Trophoblast cell (in vitro differentiated cells and primary cell): ENCODE data around the gene FUT9.

ENCODE experiments used
- DNase-seq, 2 donors: peaks; one replicate each; pipeline ENCODE4 v3.0.0-alpha.2; 2016
- H2AFZ ChIP-seq: 2 replicates; pipeline ENCODE4 v1.6.1; 2013; ENCODE audit warnings: low read length, moderate library complexity, mild to moderate bottlenecking; ENCODE audit not compliant: insufficient read depth, poor library complexity
- H2AK5ac ChIP-seq: 2 replicates; pipeline ENCODE4 v1.6.1; 2013; ENCODE audit warnings: mild to moderate bottlenecking, low read length
- H2BK120ac ChIP-seq: 2 replicates; pipeline ENCODE4 v1.6.1; 2013; ENCODE audit warnings: low read length, mild to moderate bottlenecking, moderate library complexity; ENCODE audit not compliant: insufficient read depth, poor library complexity
- H2BK12ac ChIP-seq: 2 replicates; pipeline ENCODE4 v1.6.1; 2013; ENCODE audit warnings: mild to moderate bottlenecking, low read length, moderate library complexity
- H2BK5ac ChIP-seq: 2 replicates; pipeline ENCODE4 v1.6.1; 2013; ENCODE audit warnings: low read length, low read depth, moderate library complexity, mild to moderate bottlenecking; ENCODE audit not compliant: poor library complexity
- H3K14ac ChIP-seq: 2 replicates; pipeline ENCODE4 v1.6.1; 2013; ENCODE audit warnings: mild to moderate bottlenecking, low read length
- H3K18ac ChIP-seq: 2 replicates; pipeline ENCODE4 v1.6.1; 2013; ENCODE audit warnings: mild to moderate bottlenecking, low read length
- H3K23ac ChIP-seq: 2 replicates; pipeline ENCODE4 v1.6.1; 2013; ENCODE audit warnings: low read length
- H3K27ac ChIP-seq: 2 replicates; pipeline ENCODE4 v1.5.1; 2013; ENCODE audit warnings: low read depth, mild to moderate bottlenecking, inconsistent platforms, low read length, moderate library complexity
- H3K27me3 ChIP-seq: 2 replicates; pipeline ENCODE4 v1.6.1; 2013; ENCODE audit warnings: inconsistent platforms, mild to moderate bottlenecking, low read length, moderate library complexity; ENCODE audit not compliant: insufficient read depth
- H3K36me3 ChIP-seq, 2 experiments: 1 replicate in 1 of 2; 2 replicates in 1 of 2; pipeline ENCODE4 v1.6.1; 2013; ENCODE audit warnings: low read length in 2 of 2, mild to moderate bottlenecking in 2 of 2, moderate library complexity in 1 of 2; ENCODE audit not compliant: insufficient read depth in 2 of 2, control insufficient read depth in 1 of 2
- H3K4ac ChIP-seq: 2 replicates; pipeline ENCODE4 v1.6.1; 2013; ENCODE audit warnings: low read depth, mild to moderate bottlenecking, low read length, moderate library complexity
- H3K4me1 ChIP-seq, 2 experiments: 1 replicate in 1 of 2; 2 replicates in 1 of 2; pipeline ENCODE4 v1.6.1; 2013; ENCODE audit warnings: low read length in 2 of 2, mild to moderate bottlenecking in 2 of 2, moderate library complexity in 1 of 2; ENCODE audit not compliant: insufficient read depth in 2 of 2, control insufficient read depth in 1 of 2
- H3K4me2 ChIP-seq: 2 replicates; pipeline ENCODE4 v1.6.1; 2013; ENCODE audit warnings: inconsistent platforms, mild to moderate bottlenecking, low read length, moderate library complexity
- H3K4me3 ChIP-seq: 2 replicates; pipeline ENCODE4 v1.5.1; 2013; ENCODE audit warnings: mild to moderate bottlenecking, low read depth, low read length, inconsistent platforms
- H3K79me1 ChIP-seq: one replicate; pipeline ENCODE4 v1.6.1; 2013; ENCODE audit warnings: low read length
- H3K79me2 ChIP-seq: 2 replicates; pipeline ENCODE4 v1.6.1; 2013; ENCODE audit warnings: low read length, mild to moderate bottlenecking; ENCODE audit not compliant: control insufficient read depth, insufficient read depth, poor library complexity
- H3K9ac ChIP-seq: 2 replicates; pipeline ENCODE4 v1.6.1; 2013; ENCODE audit warnings: mild to moderate bottlenecking, low read length
- H3K9me3 ChIP-seq: 2 replicates; pipeline ENCODE4 v1.6.1; 2013; ENCODE audit warnings: low read depth, mild to moderate bottlenecking, control low read depth, inconsistent platforms, low read length; ENCODE audit not compliant: insufficient read depth
- H4K12ac ChIP-seq: 2 replicates; pipeline ENCODE4 v1.6.1; 2013; ENCODE audit warnings: low read depth, mild to moderate bottlenecking, low read length, moderate library complexity
- H4K8ac ChIP-seq: 2 replicates; pipeline ENCODE4 v1.6.1; 2013; ENCODE audit warnings: low read depth, mild to moderate bottlenecking, low read length, moderate library complexity
- H4K91ac ChIP-seq: one replicate; pipeline ENCODE4 v1.6.1; 2013; ENCODE audit warnings: low read depth, mild to moderate bottlenecking, low read length, moderate library complexity
- WGBS: extraction: QIAGEN DNeasy Blood & Tissue Kit; methylation state at CpG from one replicate; pipeline ENCODE4 v1.1.7; 2013; ENCODE audit warnings: missing lambda C conversion rate; ENCODE audit not compliant: insufficient read length, insufficient coverage; ENCODE audit errors: extremely low coverage; 5-methylcytosine and 5-hydroxymethylcytosine counted together

The FUT9 gene

GRCh38 chr6:96094077-96094476, 78.3 kb downstream of the FUT9 start:
- Histone ChIP-seq H2BK12ac (no peak overlapping the region), H3K27ac (no peak overlapping the region), H2AK5ac (no peak overlapping the region), H4K12ac (no peak overlapping the region), H2AFZ (no peak overlapping the region), H3K4me1 (no peaks in the 10 kb centered on the region), H2BK5ac (no peak overlapping the region), H3K4me2 (no peak overlapping the region), H4K8ac (no peak overlapping the region), H4K91ac (no peak overlapping the region), H3K79me2 (no peaks in the 10 kb centered on the region), H2BK120ac (no peak overlapping the region), H3K79me1 (no peaks in the 10 kb centered on the region), H3K9me3 (no peaks in the 10 kb centered on the region), H3K27me3 (no peaks in the 10 kb centered on the region), H3K9ac (no peak overlapping the region), H3K23ac (no peak overlapping the region), H3K4ac (no peak overlapping the region), H3K14ac (no peak overlapping the region), H3K36me3 (no peaks in the 10 kb centered on the region), H3K18ac (no peak overlapping the region), H3K4me3 (no peak overlapping the region)
- no peak for DNase-seq
- WGBS: no CpG with 5 or more reads among the region's 1 CpG

GRCh38 chr6:96099069-96099468, 83.3 kb downstream of the FUT9 start:
- Histone ChIP-seq H3K79me2 (no peaks in the 10 kb centered on the region), H3K9me3 (no peaks in the 10 kb centered on the region), H2BK5ac (no peak overlapping the region), H3K4me2 (no peak overlapping the region), H3K4ac (no peak overlapping the region), H2AK5ac (no peak overlapping the region), H4K8ac (no peak overlapping the region), H3K4me3 (no peak overlapping the region), H3K27ac (no peak overlapping the region), H3K79me1 (no peaks in the 10 kb centered on the region), H4K91ac (no peak overlapping the region), H2AFZ (no peak overlapping the region), H3K14ac (no peak overlapping the region), H4K12ac (no peak overlapping the region), H3K36me3 (no peaks in the 10 kb centered on the region), H2BK120ac (no peak overlapping the region), H3K9ac (no peak overlapping the region), H3K4me1 (no peaks in the 10 kb centered on the region), H3K23ac (no peak overlapping the region), H3K18ac (no peak overlapping the region), H3K27me3 (no peaks in the 10 kb centered on the region), H2BK12ac (no peak overlapping the region)
- DNase-seq: no peak

GRCh38 chr6:96101564-96101963, 85.8 kb downstream of the FUT9 start:
- H4K8ac ChIP-seq: no peak overlapping the region
- H3K9ac ChIP-seq: no peak overlapping the region
- no CpG with 5 or more reads among the region's 2 CpGs for WGBS
- no peak overlapping the region for H3K4me2 ChIP-seq
- no peak overlapping the region for H4K91ac ChIP-seq
- H4K12ac ChIP-seq: no peak overlapping the region
- no peak overlapping the region for H3K18ac ChIP-seq
- no peaks in the 10 kb centered on the region for H3K79me2 ChIP-seq
- no peak overlapping the region for H3K27ac ChIP-seq
- no peak overlapping the region for H3K23ac ChIP-seq
- no peak overlapping the region for H3K4ac ChIP-seq
- H3K4me1 ChIP-seq: no peaks in the 10 kb centered on the region
- DNase-seq: peak; percentile 67 to 81
- H3K4me3 ChIP-seq: no peak overlapping the region
- no peak overlapping the region for H2BK12ac ChIP-seq
- no peaks in the 10 kb centered on the region for H3K79me1 ChIP-seq
- no peak overlapping the region for H3K14ac ChIP-seq
- H2AFZ ChIP-seq: no peak overlapping the region
- H3K27me3 ChIP-seq: no peaks in the 10 kb centered on the region
- no peaks in the 10 kb centered on the region for H3K36me3 ChIP-seq
- no peak overlapping the region for H2BK5ac ChIP-seq
- H2BK120ac ChIP-seq: no peak overlapping the region
- H2AK5ac ChIP-seq: no peak overlapping the region
- no peaks in the 10 kb centered on the region for H3K9me3 ChIP-seq

DNA sequence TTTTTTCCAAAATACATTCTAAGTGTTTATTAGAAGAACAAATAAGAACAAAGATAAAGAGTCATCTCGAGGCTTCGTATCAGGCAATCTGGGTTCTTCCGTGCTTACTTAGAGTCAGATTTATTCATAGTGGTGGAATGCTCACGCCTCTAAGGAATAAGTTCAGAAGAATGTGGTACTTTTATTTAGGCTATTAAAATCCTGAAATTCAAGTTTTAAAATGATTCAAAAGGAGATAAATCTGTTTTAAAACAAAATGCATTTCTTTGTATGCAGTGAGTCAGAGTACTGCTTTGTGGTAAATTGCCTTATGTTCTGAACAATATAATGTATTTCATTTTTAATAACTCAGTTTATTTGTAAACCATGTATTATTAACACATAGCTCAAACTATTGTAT, 89.1 kb downstream of the FUT9 start:
- no peak overlapping the region for H2BK12ac ChIP-seq
- H3K4me3 ChIP-seq: no peak overlapping the region
- DNase-seq: peak; percentile 62 to 93
- no peak overlapping the region for H4K12ac ChIP-seq
- H3K23ac ChIP-seq: no peak overlapping the region
- H2BK120ac ChIP-seq: no peak overlapping the region
- no peaks in the 10 kb centered on the region for H3K36me3 ChIP-seq
- no peak overlapping the region for H4K8ac ChIP-seq
- no peak overlapping the region for H3K4me2 ChIP-seq
- WGBS: no CpG with 5 or more reads among the region's 4 CpGs
- H2BK5ac ChIP-seq: no peak overlapping the region
- H3K27me3 ChIP-seq: no peaks in the 10 kb centered on the region
- no peaks in the 10 kb centered on the region for H3K9me3 ChIP-seq
- no peak overlapping the region for H3K14ac ChIP-seq
- H2AFZ ChIP-seq: no peak overlapping the region
- H3K18ac ChIP-seq: no peak overlapping the region
- no peaks in the 10 kb centered on the region for H3K79me2 ChIP-seq
- no peak overlapping the region for H3K9ac ChIP-seq
- no peaks in the 10 kb centered on the region for H3K4me1 ChIP-seq
- no peak overlapping the region for H3K4ac ChIP-seq
- H3K79me1 ChIP-seq: no peaks in the 10 kb centered on the region
- no peak overlapping the region for H4K91ac ChIP-seq
- no peak overlapping the region for H2AK5ac ChIP-seq
- no peak overlapping the region for H3K27ac ChIP-seq
